OCI-LY1 (cell line): ENCODE measurements around the gene LIF.

Experiments
- CTCF ChIP-seq: fragments of 200-600 bp; sonication (generic), shearing (Covaris generic); IDR thresholded peaks from 2 replicates; pipeline ENCODE4 v1.5.1; 2017; ENCODE audit warnings: mild to moderate bottlenecking, antibody characterized with exemption, low read length, moderate library complexity, mixed read lengths
- EZH2 ChIP-seq: fragments of 200-600 bp; sonication (generic), shearing (Covaris generic); IDR thresholded peaks from 2 replicates; pipeline ENCODE4 v1.8.0; 2017; ENCODE audit warnings: borderline replicate concordance, mixed run types, mild to moderate bottlenecking, antibody characterized with exemption, low read length, moderate library complexity, mixed read lengths

GRCh38 chr22:30249049-30250038, 2.8 kb upstream of the LIF start:
- TF ChIP-seq CTCF (no peak), EZH2 (no peak)
